VCaP (cell line): ENCODE data around the gene NTNG1.

ENCODE experiments used
- H3K27ac ChIP-seq: fragments of 450-650 bp; 2 replicates; pipeline ENCODE4 v1.5.1; 2017
- CTCF ChIP-seq: fragments of 450-650 bp; conservative IDR thresholded peaks from 2 replicates; pipeline ENCODE4 v1.5.1; 2017; ENCODE audit warnings: mild to moderate bottlenecking, moderate library complexity

NTNG1 gene

GRCh38 chr1:107110326-107110725 is 30.5 kb upstream of the NTNG1 start:
- TF ChIP-seq CTCF = no peak
- H3K27ac ChIP-seq = no peak overlapping the region

GRCh38 chr1:107116306-107116790 is 24.5 kb upstream of the NTNG1 start:
- no peak for TF ChIP-seq CTCF
- H3K27ac ChIP-seq = no peak overlapping the region

- no peak overlapping the region for H3K27ac ChIP-seq
- TF ChIP-seq CTCF = no peak
Measured at GRCh38 chr1:107122225-107122624, 18.6 kb upstream of the NTNG1 start.

GRCh38 chr1:107123741-107124140 is 17.1 kb upstream of the NTNG1 start:
- no peak overlapping the region for H3K27ac ChIP-seq
- no peak for TF ChIP-seq CTCF

GRCh38 chr1:107124694-107125093 is 16.1 kb upstream of the NTNG1 start:
- H3K27ac ChIP-seq = no peak overlapping the region
- no peak for TF ChIP-seq CTCF

- no peak for TF ChIP-seq CTCF
- no peak overlapping the region for H3K27ac ChIP-seq
Measured at GRCh38 chr1:107132195-107132594, 8.6 kb upstream of the NTNG1 start.

- TF ChIP-seq CTCF = no peak
- no peak overlapping the region for H3K27ac ChIP-seq
Measured at GRCh38 chr1:107132780-107133179, 8.1 kb upstream of the NTNG1 start.

GRCh38 chr1:107135463-107135862 is 5.4 kb upstream of the NTNG1 start:
- TF ChIP-seq CTCF = no peak
- no peak overlapping the region for H3K27ac ChIP-seq
